Measurements from ENCODE around the gene CAPS.
"Not testable (repeated sequence)": the region's sequence is repeated elsewhere in the genome, so short reads cannot be mapped to it uniquely, and the experiment has no call there.

CAPS gene

DNA sequence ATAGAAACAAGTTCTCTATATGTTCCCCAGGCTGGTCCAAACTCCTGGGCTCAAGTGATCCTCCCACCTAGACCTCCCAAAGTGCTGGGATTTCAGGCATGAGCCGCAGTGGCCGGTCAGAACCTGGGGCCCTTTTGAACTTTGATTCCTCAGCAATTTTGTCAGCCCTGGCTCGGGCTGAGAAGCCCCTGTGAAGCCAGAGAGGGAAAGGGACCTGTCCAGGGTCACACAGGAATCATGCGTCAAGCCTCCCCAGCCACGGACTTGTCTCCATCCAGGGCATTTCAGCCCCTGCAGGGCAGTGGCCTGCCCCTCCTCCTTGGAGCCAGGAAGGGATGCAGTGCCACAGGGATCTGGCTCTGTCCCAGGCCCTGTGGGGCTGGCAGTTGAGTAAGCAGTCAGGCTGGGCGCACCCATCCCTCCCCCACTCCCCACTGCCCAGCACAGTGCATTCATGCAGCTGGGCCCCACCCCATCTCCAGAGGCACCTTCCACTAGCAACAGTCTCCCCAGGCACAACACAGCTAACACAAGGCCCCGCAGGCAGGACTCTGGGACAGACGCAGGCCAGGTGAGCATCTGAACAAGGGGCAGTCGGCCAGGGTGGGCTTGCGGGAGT, at the start of gene CAPS:
Gene CAPS, plus strand, starts transcription at position 516 of the 619 bp plus-strand sequence. CDS start 153 bp downstream, outside the sequence.
- in situ Hi-C loops (cut with MboI; ENCODE audit: low sequenced_read_pairs), result no loop called here

DNA sequence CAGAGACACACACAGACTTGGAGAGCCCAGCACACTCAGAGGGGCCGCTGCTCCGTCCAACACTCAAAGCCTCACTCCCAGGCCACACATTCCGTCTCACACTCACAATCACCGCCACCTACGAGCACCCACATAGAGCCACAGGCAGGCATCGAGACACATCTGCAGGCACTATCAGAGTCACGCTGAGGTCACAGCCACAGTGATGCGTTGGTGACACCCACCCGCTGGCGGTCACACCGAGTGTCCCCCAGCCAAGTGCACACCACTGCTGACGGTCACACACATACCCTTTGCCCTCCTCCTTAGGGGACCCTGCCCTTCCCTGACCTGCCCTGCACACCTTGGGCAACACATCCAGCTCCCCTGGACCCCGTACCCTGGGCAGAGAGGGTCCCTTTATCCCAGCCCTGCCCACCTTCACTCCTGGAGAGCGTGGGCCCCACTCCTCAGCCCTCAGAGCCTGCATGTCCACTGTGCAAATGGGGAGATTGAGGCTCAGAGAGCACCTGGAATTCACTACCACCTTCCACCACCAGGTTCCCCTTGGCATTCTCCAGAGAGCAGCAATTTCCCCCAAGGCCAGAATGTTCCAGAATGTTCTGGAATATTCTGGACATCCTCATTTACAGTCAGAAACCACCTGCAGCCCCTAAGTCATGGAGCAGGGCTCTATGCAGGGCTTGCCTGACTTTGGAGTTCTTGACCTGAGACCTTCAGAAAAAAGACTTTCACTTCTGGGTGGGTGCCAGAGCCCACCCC, 49.1 kb upstream of the CAPS start:
- in situ Hi-C loops (cut with MboI; ENCODE audit: low sequenced_read_pairs), result no loop called here

DNA sequence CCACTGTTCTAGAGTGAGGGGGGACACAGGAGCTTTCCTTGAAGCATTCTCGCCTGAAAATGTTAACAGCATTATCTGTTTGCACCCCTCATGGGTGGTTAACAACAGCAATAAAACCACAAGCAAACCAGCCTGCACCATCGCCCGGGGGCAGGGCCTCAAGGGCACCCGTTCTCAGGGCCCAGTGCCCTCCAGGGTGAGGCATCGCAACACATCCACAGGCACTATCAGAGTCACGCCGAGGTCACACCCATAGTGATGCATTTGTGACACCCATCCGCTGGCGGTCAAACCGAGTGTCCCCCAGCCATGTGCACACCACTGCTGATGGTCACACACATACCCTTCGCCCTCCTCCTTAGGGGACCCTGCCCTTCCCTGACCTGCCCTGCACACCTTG, 48.3 kb upstream of the CAPS start:
- in situ Hi-C loops (cut with MboI; ENCODE audit: low sequenced_read_pairs), result no loop called here

DNA sequence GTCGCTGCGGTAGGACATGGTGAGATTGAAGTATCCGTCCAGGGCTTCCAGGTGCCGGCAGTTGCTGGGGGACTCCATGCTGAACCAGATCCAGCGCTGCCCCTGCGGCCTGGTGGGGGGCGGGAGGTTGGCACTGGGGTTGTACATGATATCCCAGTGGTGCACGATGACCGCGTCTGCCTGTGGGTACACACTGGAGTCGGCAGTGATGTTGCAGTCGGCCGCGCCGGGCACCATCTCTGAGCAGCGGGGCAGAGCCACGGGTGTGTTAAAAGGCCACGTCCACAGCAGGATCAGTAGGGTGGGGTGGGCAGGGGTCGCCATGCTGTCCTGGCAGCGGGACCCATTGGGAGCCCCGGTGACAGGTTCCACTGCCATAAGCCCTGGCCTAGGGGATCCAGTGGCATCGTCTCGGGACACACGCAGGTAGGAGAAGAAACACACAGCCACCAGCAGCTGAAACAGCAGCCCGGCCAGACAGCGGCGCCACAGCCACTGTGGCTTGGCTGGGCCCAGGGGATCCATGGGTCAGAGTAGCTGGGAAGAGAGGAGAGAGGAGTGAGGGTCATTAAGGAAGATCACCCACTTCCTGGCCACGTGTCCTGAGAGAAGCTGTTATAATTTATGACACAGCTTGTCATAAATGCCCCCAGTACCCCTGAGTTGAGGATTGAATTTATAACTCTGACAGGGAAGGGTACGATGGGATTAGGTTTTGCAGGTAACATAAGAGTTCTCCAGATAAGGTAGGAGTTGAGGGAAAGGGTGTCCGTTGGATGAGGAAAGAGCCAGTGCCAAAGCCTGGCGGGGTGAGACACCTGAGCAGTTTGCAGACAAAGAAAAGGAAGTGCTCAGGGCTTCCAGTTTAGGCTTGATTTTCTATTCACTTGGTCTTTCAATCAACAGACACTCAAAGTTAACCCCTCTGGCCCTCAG, 46.6 kb upstream of the CAPS start:
- in situ Hi-C loops (cut with MboI; ENCODE audit: low sequenced_read_pairs), result no loop called here

DNA sequence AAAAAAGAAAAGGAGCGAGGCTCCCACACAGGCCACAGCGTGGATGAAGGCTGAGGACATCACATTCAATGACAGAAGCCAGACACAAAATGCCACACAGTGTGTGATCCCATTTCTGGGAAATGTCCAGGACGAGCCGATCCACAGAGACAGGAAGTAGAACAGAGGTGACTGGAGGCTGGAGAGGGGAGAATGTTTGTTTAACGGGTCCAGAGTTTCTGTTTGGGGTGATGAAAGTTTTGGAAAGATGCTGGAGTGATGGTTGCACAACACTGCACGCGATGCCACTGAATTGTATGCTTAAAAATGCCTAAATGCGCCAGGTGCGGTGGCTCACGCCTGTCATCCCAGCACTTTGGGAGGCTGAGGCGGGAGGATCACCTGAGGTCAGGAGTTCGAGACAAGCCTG, 43.1 kb upstream of the CAPS start:
- in situ Hi-C loops (cut with MboI; ENCODE audit: low sequenced_read_pairs), result no loop called here

DNA sequence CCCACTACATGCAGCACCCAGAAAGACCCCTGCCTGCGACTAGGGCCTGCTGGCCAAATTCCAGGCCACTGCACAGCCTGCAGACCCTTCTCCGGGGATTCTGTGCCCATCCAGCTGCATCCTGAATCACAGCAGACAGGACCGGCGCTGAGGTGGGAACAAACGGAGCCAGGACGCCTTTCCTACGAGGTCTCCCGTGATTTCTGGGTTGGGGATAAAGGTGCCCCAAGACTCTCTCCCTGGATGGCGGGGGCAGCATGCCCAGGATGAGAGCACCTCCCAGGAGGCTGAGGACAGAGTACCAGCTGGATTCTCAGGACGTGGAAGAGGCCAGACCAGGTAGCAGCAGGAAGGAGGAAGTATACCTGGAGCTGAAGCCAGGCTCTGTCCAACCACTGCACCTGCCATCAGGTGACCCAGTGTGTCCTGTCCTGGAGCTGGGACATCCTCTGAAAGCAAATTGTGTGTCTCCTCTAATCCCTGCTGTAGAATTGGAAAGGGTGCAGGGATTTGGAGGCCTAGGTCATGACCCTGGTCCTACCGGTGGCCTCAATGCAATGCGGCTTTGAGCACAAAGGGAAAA, 40.3 kb upstream of the CAPS start:
- in situ Hi-C loops (cut with MboI; ENCODE audit: low sequenced_read_pairs), result no loop called here

DNA sequence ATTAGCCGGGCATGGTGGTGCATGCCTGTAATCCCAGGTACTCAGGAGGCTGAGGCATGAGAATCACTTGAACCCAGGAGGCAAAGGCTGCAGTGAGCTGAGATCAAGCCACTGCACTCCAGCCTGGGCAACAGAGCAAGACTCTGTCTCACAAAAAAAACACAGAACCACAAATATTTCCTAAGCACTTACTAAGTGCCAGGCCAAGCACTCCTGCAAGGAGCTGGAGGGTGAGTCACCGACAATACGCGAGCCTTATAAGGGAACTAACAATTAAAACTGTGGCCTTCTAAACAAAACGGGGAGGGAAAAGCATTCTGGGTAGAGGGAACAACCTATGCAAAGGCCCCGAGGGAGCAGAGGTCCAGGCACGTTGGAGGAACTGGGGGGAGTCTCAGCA, 39.6 kb upstream of the CAPS start:
- in situ Hi-C loops (cut with MboI; ENCODE audit: low sequenced_read_pairs), result not testable (repeated sequence)

DNA sequence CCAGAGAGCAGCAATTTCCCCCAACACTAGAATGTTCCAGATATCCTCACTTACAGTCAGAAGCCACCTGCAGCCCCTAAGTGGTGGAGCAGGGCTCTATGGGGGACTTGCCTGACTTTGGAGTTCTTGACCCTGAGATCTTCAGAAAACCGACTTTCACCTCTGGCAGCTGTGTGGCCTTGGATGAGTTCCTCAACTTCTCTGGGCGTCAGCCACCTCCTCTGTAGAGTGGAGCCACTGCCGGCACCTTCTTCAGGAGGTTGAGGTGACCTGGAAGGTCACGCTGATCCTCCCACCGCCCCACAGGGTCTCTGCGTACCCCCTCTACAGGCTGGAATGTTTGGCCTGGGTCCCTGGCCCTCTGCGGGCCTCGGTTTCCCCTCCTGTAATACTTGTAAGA, 36.6 kb upstream of the CAPS start:
- in situ Hi-C loops (cut with MboI; ENCODE audit: low sequenced_read_pairs), result no loop called here

DNA sequence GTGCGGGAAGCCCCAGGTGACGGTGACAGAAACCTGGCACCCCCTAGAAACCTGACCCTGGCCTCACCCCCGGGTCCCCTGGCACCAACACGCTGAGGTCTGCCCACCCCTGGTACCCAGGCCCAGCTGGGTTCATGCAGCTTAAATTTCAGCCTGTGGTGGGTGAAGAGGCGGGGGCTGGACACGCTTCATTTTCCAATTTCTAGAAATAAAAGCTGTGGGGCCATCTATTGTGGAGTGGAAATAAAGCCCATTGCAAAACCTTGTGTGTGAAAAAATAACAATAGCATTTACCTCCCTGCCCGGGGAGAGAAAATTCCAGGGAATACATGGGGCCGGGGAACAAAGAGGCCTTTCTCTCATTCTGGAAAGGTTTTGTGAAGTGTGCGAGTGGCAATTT, 36.2 kb upstream of the CAPS start:
- in situ Hi-C loops (cut with MboI; ENCODE audit: low sequenced_read_pairs), result no loop called here

DNA sequence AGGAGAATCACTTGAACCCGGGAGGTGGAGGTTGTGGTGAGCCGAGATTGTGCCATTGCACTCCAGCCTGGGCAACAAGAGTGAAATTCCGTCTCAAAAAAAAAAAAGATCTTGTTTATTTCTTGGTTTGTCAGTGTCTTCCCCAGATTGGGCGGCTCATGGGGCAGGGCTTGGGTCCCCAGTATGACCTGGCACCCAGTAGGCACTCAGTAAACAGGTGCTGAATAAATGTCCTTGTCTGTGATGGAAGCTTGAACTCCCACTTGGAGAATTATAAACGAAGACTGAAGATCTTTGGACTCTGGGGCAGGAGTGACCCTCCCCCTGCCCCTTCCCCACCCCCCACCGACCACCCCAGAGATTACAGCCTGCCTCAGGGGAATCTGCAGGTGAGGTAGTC, 33.9 kb upstream of the CAPS start:
- in situ Hi-C loops (cut with MboI; ENCODE audit: low sequenced_read_pairs), result no loop called here

DNA sequence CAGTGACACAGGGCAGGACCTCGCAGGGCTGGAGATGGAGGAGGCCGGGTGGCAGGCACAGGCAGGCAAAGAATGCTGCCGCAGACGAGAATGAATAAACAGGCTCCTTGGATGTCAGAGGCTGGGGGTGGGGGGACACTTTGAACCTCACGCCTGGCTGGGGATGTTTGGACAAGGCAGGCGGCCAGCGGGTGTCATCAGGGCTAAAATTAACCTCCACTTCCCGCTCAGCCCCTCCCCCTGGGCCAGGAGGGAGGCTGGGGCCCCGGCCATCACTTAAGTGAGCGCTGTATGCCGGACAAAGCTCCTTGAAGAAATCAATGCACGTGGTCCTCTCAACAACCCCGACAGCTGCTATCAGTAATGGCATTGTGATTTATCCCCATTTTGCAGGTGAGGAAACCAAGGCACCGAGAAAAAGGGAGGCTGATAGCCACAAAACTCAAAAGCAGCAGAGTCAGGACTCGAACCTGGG, 33.4 kb upstream of the CAPS start:
- in situ Hi-C loops (cut with MboI; ENCODE audit: low sequenced_read_pairs), result no loop called here

DNA sequence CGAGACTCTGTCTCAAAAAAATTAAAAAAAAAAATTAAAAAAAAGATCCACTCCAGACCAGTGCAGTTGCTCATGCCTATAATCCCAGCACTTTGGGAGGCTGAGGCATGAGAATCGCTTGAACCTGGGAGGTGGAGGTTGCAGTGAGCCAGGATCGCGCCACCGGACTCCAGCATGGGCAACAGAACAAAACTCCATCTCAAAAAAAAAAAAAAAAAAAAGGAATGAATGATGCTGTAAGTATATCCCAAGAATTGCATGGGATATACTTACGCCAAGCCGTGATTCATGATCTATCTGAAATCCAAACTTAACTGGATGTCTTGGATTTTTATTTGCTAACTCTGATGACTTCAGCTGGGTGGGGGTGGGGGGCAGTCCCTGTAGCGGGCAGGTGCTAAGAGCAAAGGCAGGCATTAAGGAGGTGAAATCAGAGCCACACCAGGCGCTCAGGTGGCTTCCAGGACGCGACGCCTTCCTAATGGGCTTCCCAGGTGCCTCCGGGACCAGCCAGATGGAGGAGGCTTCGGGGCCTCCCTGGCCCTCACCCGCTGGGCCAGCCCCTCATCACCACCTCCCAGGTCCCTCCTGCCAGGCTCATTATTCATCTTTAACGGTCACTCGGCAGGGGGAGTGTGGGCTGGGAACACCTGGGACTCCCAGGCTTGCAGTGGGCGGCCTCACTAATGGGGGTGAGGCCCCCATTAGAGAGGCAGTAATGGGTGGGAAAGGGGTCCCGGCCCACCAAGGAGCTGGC, 32.3 kb upstream of the CAPS start:
- in situ Hi-C loops (cut with MboI; ENCODE audit: low sequenced_read_pairs), result no loop called here

DNA sequence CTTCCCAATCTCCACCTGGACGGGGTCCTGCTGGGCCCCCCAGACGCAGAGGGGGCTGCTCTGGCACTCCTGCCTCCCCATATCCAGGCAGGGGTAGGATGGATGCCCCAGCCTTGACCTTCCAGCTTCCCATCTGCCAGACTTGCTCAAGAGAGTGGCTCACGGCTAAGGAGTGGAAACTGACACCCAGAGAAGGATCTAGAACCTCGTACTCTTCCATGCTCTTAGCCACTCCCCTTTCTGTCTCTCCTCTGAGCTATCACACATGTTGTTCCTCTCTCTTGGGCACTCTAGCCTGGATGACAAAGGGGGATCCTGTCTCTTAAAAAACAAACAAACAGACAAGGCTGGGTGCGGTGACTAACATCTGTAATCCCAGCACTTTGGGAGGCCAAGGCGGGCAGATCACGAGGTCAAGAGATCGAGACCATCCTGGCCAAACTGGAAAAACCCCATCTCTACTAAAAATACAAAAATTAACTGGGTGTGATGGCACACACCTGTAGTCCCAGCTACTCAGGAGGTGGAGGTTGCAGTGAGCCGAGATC, 31.6 kb upstream of the CAPS start:
- in situ Hi-C loops (cut with MboI; ENCODE audit: low sequenced_read_pairs), result no loop called here

DNA sequence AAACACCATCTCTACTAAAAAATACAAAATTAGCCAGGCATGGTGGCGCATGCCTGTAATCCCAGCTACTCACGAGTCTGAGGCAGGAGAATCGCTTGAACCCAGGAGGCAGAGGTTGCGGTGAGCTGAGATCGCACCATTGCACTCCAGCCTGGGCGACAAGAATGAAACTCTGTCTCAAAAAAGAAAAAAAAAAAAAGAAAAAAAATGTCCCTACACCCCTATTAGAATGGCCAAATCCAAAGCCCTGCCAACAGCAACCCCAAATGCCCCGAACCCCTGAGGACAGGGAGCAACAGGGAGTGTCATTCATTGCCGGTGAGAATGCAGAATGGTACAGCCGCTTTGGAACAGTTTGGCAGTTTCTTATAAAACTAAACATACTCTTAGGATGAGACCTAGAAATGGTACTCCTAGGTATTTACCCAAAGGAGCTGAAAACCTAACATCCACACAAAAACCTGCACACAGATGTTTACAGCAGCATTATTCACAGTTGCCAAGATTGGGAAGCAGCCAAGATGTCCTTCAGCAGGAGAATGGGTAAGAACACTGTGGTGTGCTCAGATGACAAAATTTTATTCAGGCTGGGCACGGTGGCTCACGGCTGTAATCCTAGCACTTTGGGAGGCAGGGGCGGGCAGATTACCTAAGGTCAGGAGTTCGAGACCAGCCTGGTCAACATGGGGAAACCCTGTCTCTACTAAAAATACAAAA, 30.7 kb upstream of the CAPS start:
- in situ Hi-C loops (cut with MboI; ENCODE audit: low sequenced_read_pairs), result not testable (repeated sequence)

DNA sequence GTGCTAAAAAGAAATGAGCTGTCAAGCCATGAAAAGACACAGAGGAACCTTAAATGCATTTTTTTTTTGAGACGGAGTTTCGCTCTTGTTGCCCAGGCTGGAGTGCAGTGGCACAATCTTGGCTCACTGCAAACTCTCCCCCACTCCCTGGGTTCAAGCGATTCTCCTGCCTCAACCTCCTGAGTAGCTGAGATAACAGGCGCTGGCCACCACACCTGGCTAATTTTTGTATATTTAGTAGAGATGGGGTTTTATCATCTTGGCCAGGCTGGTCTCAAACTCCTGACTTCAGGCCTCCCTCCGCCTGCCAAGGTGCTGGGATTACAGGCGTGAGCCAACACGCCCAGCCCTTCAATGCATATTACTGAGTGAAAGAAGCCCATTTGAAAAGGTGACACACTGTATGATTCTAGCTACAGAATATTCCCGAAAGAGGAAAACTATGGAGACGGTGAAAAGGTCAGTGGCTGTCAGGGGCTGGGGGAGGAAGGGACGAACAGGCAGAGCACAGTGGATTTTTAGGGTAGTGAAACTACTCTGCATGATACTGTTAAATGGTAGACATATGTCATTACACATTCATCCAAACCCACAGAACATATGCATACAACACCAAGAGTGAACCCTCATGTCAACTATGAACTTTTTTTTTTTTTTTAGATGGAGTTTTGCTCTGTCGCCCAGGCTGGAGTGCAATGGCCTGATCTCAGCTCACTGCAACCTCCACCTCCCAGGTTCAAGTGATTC, 29.8 kb upstream of the CAPS start:
- in situ Hi-C loops (cut with MboI; ENCODE audit: low sequenced_read_pairs), result not testable (repeated sequence)

DNA sequence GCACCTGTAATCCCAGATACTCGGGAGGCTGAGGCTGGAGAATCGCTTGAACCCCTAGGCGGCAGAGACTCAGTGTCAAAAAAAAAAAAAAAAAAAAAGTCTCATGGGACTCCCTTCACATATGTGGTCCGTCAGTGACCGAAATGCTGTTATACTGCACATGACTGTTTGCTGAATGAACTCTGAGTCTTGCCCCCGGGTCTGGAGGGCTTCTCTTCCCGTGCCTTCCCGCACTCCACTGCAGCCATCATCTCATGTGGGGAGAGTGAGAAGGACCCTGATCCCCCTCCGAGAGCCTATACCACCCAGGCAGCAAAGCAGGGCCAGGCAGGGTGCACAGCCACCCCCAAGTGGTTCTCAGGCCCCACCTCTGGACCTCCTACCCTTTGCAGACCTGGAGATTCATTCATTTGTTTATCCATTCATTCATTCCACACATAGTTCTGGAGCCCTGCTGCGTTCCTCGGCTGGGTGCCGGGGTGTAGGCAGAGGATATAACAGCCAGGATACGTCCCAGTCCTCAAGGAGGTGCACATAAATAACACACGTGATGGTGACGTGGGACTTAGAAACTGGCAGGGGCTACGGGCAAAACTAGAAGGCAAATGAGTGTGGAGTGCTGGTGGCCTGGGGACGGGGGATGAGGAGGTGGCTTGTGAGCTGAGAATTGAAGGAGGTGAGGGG, 24.6 kb upstream of the CAPS start:
- in situ Hi-C loops (cut with MboI; ENCODE audit: low sequenced_read_pairs), result no loop called here

DNA sequence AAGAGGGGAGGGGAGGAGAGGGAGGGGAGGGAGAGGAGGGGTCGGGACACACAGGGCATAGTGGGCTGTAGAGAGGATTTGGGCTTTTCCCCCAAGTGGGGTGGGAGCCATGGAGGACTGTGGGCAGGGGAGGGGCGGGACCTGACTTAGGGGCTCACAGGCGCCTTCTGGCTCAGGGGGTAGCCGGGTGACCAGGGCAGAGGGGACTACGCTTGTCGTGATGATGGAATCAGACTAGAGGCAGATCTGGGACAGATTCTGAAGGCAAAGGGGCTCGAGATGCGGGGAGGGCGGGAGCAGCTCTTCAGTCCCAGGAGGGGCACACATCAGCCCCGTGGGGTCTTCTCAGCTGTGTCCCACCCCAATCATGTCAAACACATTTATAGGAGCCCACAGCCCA, 24.0 kb upstream of the CAPS start:
- in situ Hi-C loops (cut with MboI; ENCODE audit: low sequenced_read_pairs), result no loop called here

DNA sequence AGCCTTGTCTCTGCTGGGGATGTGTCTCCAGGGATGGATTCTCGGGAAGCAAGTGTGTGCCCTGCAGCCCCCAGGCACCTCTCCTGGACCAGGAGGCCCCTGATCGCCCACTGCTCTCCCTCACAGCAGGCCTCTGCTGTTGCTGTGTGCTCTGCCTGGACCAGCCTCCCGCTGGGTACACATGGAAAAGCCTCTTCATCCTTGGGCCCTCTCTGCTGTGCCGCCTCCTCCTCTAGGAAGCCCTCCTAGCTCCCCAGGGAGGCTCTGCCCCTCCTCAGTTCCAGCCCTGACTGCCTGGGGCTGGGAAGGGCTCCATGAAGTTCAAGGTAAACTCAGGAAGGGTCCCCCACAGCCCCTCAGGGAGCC, 22.5 kb upstream of the CAPS start:
- in situ Hi-C loops (cut with MboI; ENCODE audit: low sequenced_read_pairs), result no loop called here
